SIG-M5 treated with dmso at 0.1 percent for 504 hours (cell line): ENCODE results near the gene KRT80.
"Not testable (repeated sequence)": the region's sequence is repeated elsewhere in the genome, so short reads cannot be mapped to it uniquely, and the experiment has no call there.

Source experiments
- DNase-seq: peaks from one replicate; lab custom pipeline; 2025; ENCODE audit not compliant: unreplicated experiment; lab: John Stamatoyannopoulos, UW

Gene KRT80

DNA sequence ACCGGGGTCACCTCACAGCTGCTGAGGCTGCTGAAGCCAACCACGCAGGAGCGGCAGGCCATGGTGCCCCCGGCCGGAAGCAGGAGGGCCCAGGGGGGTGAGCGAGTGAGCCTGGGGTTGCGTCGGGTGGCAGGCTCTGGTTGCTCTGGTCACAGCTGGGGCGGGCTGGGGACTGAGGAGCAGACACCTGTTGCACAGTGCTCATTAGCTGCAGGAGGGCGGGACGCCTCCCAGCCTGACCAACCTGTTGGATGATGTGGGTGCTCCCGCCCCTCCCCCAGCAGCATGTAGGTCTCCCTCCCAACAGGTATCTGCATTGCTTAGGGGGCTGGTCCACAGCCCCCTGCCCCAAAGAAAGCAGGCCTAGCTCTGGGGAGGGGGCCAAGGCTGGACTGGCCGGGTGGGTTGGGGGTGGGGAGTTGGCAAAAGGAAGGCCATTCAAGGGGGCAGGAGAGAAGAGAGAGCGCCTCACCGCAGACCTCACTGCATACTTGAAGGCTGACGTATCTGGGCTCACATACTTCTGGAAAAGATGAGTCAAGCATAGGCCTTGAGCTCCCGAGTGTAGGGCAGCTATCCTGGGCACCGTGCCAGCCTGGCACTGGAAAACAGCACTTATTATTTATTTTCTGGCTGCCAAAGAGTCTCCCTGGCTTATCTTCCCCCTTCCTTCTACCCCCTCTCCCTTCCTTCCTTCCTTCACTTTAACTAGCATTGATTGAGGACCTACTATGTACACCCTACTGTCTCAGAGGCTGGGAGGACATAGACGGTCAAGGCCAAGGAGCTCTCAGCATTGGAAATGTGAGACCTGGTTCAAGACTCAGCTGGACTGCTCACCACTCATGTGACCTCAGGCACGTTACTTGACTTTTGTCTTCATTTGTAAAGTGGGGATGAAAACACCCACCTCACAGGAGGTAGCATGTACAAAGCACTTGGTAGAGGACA lies at the start of gene KRT80:
KRT80 (minus strand) TSS at position 174 of the 951 bp plus-strand sequence; CDS start at position 62, 112 bp downstream.
- DNase-seq = peak; percentile 83

DNA sequence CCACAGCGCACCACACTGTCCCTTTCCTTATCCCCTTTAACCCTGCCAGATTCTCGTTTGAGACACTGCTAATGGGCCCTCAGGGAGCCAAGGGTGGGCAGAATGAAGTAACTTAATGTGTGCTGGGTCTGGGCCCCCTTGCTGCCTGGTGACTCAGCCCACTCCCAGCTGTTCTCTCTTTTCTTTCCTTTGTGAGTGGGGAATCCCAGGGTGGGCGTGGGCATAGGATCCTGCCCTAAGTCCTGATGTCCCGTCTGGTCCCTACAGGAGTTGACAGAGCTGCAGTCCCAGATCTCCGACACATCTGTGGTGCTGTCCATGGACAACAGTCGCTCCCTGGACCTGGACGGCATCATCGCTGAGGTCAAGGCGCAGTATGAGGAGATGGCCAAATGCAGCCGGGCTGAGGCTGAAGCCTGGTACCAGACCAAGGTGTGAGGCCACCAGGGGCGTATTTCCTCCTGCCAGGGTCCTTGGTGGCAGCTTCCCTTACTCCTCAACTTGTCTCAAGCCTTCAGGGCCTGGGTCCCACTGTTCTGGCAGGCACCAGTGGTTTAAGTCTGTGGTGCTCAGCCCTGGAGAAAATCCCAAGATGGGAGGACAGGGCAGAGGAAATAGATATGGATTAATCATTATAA lies 49.5 kb upstream of the KRT80 start:
- DNase-seq = no peak

DNA sequence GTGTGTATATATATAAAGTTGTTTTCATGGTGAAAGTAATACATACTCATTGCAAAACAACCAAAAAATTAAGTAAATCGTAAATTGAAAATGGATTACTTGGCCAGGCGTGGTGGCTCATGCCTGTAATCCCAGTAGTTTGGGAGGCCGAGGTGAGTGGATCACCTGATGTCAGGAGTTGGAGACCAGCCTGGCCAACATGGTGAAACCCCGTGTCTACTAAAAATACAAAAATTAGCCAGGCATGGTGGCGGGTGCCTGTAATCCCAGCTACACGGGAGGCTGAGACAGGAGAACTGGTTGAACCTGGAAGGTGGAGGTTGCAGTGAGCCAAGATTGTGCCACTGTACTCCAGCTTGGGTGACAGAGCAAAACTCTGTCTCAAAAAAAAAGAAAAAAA lies 48.4 kb upstream of the KRT80 start:
- not testable (repeated sequence) for DNase-seq

DNA sequence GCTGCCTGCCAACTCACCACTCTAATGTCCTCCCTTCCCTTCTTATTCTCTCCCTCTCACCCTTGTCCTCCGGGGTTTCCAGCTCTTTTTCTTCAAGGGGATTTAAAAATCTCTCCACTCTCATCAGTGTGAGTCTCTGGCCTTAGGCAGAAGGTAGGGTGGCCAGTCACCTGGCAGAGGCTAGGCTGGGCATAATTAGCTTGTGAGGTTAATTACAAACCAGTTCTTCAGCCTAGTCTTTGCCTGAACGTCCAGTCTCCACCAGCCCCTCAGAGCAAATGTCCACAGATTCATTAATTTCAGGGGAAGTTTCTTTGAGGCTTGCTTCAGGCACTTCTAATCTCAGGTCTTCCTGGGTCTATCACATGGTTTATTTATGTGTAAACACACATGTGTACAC lies 48.0 kb upstream of the KRT80 start:
- DNase-seq = no peak

DNA sequence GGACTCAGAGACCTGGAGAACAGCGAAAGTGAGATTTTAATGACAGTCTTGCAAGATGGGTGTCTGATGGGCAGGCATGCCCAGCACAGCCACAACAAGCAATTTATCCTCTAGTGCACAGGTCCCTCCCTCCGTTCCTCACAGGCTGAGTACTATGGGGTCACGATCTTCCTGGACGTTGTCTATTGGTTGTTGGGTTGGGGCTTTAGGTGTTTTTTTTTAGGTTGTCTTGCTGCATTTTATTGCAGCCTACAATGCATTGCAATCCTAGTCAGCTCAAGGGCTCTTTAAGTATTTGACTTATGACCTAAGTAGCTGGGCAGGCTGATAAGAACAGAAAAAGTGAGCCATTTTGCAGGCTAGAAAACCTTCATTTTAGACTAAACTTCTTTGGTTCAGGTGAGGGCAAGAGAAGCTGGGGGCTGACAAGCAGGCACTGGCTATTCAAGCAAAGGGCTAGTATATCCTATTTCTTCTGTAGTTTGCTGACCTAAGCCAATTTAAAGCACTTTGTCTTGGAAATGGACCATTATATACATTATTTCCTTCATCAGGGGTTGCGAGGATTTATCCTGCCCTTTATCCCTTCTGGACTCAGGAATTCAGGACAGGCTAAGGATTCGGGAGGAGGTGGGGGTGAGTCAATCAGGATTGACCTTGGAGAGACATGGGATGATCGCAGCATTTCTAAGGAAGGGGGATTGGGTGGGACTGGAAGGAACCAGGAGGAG lies 47.3 kb upstream of the KRT80 start:
- no peak for DNase-seq

DNA sequence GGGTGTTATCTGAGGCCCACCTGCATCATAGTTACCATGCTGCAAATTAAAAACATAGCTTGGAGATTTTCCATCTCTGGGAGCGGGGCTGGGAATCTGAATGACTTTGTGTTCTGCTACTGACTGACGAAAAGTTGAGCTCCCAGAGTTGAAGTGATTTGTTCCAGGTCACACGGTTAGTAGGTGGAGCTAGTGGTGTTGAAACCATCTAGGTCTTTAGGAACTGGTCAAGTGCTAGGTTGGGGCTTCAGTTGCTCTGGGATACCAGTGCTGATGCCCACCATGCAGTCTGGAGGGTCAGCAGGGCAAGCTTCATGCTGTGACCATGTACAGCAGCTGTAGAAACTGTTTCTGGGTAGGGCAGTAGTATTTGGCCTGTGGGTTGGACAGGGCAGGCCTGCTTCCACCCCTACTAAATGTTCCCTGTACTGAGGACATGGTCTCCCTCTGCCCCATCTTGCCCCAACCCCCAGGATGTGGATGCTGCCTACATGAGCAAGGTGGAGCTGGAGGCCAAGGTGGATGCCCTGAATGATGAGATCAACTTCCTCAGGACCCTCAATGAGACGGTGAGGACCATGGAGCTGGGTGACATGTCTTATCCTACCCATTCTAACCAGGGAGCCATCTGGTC lies 46.5 kb upstream of the KRT80 start:
- DNase-seq = no peak

DNA sequence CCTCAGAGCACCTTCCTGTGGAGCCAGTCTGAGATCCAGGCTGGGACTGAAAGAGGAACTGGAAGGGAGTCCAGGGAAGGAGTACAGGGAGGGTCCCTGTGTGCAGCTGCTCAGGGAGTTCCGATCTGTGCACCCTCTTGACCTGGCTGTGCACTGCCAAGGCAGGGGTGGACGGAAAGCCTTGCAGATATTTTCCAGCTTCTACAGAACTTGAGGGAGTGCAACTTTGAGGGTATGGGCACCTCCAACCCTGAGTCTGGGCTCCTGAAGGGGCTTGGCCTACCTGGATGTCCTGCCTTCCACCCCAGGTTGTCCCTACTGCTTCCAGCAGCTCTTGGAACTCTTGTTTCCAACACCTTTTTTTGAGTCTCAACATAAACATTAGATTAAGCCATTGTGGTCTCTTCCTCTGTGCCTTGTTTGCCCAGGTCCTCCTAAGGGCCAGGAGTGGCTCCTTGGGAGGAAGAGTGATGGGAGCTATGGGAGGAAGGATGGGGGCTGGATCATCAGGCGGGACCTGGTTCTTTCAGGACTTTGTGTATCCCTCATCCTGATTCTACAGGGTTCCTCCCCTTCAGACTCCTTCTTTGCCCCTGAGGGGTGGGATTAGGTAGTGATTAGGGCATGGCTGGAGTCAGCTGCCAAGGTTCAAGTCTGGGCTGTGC lies 44.7 kb upstream of the KRT80 start:
- DNase-seq = no peak

DNA sequence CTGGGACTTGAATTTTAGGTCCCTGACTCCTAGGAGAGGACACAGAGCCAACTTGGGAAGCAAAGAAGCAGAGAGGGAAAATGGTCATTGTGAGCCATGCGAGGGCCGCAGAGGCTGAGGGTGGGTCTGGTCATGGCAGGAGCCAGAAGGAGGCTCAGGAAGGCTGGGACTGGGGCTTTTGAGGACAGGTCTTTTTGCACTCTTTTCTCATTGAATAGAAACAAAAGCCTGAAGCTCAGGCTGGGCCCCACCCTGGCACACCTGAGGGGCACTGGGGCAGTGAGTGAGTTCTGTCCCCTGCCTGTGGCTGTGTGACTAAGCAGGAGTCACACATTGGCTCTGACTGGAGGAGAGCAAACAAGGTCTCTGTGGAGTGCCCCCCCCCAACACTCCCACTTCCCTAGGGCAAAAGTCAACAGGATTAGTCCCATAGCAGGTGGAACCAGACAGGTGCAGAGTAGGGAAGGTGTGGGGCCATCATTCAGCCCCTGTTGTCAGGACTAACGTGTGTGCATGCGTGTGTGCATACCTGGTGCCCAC lies 44.1 kb upstream of the KRT80 start:
- peak; percentile 51 for DNase-seq

DNA sequence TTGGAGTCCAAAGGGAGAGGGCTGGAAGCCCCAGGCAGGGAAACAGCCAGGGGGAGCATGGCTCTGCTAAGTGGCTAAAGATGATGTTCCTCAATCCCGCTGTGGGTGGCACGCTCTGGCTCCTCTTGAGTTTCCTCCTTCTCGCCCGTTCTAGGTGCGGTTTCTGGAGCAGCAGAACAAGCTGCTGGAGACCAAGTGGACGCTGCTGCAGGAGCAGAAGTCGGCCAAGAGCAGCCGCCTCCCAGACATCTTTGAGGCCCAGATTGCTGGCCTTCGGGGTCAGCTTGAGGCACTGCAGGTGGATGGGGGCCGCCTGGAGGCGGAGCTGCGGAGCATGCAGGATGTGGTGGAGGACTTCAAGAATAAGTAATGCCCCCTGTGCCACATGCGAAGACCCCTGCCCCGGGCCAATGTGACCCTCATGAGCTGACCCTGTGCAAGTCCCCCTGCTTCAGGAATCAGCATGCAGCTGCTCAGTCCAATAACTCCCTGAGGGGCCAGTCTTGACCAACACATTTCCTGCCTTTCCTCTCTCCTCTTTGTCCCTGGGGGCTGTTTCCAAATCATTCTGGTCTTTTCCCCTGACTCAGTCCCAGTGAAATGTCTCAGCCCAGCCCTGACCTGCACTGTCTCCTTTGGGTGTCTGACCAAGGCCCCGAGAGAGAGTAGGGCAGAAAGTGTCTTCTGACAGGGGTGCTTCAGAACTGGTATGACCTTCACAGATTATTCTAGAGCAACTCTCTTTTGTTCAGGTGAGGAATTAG lies 43.4 kb upstream of the KRT80 start:
- no peak for DNase-seq

DNA sequence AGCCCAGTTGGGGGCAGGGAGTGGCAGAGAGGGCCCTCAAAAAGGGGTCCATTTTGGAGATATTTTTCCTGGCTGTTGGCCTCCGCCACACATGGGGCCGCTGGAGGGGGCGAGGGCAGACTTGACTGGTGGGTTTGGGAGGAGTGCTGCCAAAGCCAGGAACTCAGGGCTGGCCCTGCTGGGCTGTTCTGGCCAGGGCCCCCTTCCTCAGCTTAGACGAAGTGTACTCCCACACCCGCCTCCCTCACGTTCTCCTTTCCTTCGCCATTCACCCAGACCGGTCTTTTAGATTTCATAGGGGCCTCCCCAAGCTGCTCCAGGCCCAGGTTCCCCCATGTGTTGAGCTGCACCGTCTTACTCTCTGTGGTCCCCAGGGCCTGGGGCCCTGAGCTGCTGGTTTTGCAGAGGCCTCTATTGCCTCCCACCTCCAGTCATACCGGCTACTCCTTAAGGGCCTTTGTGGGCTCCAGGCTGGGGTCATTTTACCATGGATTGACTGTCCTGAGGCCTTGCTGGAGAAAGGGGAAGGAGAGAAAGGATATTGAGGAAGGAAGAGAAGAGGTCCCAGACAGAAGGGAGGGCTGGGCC lies 42.5 kb upstream of the KRT80 start:
- no peak for DNase-seq

DNA sequence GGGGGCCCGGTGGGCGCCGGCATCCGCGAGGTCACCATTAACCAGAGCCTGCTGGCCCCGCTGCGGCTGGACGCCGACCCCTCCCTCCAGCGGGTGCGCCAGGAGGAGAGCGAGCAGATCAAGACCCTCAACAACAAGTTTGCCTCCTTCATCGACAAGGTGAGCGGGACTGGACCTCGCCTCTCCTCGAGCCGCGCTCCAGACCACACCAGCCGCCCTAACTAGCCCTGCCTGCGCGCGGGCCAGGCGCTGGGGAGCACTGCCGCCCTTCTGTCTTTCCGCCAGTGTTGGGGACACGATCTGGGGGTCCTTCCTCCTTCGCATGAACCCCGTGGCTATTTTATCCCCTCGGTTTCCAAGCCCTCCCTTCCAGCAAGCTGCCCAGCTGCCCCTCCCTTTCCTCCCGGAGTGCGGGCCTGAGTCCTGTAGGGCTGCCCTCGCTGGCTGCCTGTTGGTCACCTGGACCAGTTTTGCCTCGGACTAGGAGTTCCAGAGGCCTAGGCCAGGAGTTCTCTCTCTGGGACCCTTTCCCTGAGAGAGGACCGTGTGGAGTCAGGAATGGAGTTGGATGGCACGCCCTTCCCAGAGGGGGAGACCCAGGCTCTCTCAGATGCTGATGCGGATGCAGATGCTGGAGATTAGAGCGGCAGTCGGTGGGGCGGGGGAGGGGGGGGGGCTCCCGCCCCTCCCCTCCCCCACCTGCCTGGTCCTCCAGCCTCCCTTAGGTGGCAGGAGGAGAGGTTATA lies 41.8 kb upstream of the KRT80 start:
- DNase-seq = no peak

DNA sequence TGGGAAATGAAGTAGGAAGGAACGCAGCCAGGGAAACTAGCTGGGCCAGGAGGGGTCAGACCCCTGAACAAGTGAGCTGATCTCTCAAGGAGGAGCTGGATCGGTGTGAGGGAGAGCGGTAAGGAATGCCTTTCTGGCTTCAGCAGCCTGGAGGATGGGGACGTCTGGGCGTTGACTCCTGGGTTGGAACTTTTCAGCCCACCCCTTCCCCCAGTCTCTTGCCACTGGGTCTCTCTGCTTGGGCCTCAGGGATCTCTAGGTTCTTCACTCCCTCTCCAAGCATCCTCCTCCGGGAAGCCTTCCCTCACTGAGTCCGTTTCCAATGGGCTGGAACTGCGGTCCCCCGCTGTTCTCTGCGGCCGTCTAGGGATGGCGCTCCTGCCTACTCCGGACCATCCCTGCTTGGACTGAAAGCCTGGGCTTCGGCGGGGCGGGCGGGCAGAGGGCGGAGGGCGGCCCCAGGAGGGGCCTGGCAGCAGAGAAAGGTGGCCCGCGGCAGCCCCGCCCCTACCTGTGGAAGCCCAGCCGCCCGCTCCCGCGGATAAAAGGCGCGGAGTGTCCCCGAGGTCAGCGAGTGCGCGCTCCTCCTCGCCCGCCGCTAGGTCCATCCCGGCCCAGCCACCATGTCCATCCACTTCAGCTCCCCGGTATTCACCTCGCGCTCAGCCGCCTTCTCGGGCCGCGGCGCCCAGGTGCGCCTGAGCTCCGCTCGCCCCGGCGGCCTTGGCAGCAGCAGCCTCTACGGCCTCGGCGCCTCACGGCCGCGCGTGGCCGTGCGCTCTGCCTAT lies 41.1 kb upstream of the KRT80 start, which contains the start of gene KRT7:
KRT7 (plus strand) TSS at position 570 of the 788 bp plus-strand sequence; CDS start at position 624, 54 bp downstream.
- no peak for DNase-seq

DNA sequence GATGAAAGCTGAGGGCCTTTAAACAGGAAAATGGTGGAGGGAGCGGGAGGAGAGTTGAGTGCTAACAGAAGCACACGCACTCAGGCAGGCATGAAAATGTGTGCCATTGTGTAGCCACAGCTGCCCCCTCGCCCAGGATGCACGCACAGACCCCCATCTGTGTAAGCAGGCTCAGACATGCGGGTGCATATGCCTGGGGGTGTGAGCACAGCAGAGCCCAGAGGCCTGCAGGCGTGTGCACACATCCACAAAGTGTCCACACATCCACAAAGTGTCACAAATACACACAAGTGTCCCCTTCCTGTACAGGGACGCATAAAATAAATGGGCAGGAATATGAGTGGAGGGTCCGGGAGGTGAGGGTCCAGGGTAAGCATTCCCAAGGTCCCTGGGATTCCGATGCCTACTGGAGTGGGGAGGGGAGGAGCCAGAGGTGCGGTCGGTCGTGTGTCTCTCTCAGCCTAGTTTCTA lies 40.4 kb upstream of the KRT80 start:
- DNase-seq = no peak

DNA sequence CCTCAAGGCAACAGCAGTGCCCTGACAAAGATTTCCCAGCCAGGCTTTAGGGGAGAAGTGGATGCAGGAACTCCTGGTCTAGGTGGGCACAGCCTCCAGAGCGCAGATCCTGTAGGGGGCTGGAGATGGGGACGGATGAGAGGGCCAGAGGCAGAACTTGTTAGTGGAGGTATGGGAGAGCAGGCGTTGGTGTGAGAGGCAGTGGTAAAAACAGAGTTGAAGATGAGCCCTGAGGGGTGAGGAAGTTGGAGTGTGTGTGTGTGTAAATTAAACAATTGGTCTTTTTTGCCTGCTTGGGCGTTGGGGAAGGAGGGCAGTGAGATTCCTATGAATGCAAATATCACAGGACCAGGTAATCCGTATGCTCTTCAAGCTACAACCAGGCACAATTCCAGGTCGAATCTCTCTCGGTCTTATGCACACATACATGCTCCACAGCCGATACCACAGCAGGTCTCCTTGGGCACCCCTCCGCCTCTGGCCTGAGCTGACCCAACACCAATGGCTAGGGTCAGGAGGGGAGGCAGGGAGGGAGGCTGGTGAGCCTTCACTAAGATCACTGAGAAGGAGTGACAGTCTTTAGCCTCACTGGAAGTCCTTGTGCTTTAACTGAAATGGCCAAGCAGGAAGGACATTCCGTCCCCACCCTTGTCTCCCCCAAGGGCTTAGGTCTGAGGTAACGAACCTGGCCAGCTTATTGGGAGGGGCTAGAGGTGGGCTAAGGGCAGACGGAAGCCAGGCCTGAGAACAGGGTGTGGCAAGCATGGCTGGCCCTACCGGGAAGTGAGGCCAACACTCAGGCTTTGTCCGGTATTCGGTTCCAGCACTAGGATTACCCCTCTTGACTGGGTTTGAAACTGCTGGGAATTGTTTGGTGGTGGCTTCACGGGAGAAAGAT lies 39.7 kb upstream of the KRT80 start:
- DNase-seq = no peak

DNA sequence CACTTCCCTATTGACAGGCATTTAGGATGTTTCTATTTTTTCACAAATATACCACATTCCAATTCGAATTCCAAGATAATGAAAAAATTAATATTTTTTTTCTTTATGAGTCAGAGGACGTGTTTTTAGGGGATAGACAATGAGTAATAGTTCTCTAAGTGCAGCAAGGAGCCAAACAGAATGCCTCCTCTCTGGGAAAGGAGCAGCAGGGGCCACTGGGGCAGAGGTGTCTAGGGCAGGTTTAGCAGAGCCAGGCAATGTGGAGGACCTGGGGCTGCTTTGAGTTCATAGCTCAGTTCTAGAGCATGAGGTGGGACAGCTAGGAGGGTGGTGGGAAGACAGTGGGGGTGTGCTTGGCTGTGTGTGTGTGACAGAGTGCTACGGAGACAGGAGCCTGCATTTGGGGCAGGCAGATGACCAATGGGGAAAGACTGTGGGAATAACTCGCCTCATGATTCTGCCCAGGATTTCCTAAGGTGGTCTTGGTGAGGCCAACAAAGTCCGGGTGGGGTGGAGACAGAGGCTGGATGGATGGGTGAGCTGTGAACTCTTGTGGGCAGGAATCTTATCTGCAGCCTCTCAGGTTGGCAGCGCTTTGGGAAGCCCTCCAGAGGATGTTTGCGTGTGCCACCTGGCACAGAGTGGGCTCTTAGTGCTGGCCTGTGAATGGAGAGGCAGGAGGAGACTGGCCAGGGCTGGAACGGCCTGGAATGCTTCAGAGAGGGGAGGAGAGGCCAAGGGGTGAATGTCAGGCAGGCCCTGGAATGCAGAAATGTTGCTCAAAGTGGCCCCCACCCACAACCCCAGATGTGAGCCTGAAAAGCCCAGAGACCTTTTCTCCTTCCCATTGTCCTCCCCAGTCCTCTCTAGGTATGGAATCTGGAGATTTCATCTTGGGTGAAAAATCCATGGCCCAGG lies 38.8 kb upstream of the KRT80 start:
- no peak for DNase-seq
